ENCODE data around the gene TNFRSF8. TPM values are rescaled to one million over a fixed set of nuclear protein-coding genes. Genes with fewer than 3 reads are reported as not detected.

Gene TNFRSF8
- polyA plus RNA-seq, 1 of the 3 experiments (the other 2 are of a cell fraction): 0.07 TPM

DNA sequence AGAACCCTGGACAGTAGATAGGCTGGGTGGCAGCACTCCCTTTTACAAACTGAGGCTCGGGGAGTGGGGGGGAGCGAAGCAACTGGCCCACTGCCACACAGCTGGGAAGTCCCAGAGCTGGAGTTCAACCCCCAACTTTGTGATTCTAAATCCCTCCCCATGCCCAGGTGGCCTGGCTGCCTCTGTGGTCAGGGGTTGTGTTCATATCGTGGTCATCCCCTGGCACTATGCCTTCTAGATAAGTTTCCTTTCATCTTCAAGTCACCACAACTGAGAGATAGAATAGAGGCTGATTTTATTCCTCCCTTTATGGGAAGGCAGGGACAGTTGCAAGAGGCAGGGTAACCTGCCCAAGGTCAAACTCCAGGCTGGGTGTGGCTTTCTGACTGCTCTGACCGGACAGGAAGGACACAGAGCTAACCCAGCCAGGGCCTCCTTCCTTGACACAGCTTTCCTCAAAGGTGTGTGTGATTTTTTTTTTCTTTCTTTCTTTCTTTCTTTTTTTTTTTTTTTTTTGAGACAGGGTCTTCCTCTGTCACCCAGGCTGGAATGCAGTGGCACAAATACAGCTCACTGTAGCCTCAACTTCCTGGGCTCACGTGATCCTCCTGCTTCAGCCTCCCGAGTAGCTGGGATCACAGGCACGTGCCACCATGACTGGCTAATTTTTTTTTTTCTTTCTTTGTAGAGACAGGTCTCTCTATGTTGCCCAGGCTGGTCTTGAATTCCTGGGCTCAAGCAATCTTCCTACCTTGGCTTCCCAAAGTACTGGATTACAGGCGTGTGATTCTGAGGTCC, 85.3 kb downstream of the TNFRSF8 start:
- no peak overlapping the region for H3K27ac ChIP-seq (ENCODE audit: low read depth in 2 of 2, low read length in 1 of 2)
- no peak overlapping the region for H3K4me3 ChIP-seq (ENCODE audit: low read depth in 2 of 2, low read length in 1 of 2)
- no peaks in the 10 kb centered on the region for H3K79me2 ChIP-seq (ENCODE audit: insufficient read depth)
- H3K4me1 ChIP-seq (ENCODE audit: control insufficient read depth in 1 of 2, insufficient read depth in 2 of 2, low read depth in 1 of 2, low read length in 1 of 2): no peaks in the 10 kb centered on the region; a peak in 1 of 4 replicates
- H3K9me2 ChIP-seq: no peaks in the 10 kb centered on the region
- no peak overlapping the region for H3K9ac ChIP-seq
- 85% methylated on average over 8 of the region's 8 CpGs for WGBS (ENCODE audit: low lambda C conversion rate)
- no peak overlapping the region for H3K4me2 ChIP-seq
- TF ChIP-seq ZBTB33 (IDR thresholded peaks at IDR 0.05; ENCODE audit: borderline replicate concordance, low read depth): no peak
- no peak for TF ChIP-seq FOXM1 (IDR thresholded peaks at IDR 0.05; ENCODE audit: low read depth)
- no peak for TF ChIP-seq RXRA (IDR thresholded peaks at IDR 0.05; ENCODE audit: borderline replicate concordance, low read depth)
- TF ChIP-seq, protein P1, sequence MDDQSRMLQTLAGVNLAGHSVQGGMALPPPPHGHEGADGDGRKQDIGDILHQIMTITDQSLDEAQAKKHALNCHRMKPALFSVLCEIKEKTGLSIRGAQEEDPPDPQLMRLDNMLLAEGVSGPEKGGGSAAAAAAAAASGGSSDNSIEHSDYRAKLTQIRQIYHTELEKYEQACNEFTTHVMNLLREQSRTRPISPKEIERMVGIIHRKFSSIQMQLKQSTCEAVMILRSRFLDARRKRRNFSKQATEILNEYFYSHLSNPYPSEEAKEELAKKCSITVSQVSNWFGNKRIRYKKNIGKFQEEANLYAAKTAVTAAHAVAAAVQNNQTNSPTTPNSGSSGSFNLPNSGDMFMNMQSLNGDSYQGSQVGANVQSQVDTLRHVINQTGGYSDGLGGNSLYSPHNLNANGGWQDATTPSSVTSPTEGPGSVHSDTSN (IDR thresholded peaks at IDR 0.05): no peak
- no peak for TF ChIP-seq RAD21 (IDR thresholded peaks at IDR 0.05; ENCODE audit: low read length)
- no peak for TF ChIP-seq ELF1 (IDR thresholded peaks at IDR 0.05)
- TF ChIP-seq TCF12 (IDR thresholded peaks at IDR 0.05): no peak
- no peak overlapping the region for H2AFZ ChIP-seq (ENCODE audit: low read depth)
- H3K27me3 ChIP-seq (ENCODE audit: insufficient read depth): no peaks in the 10 kb centered on the region
- no peaks in the 10 kb centered on the region for H3K9me3 ChIP-seq
- DNase-seq: no peak
- H4K20me1 ChIP-seq (ENCODE audit: insufficient read depth): no peaks in the 10 kb centered on the region
- no peaks in the 10 kb centered on the region for H3F3A ChIP-seq (replicated peaks; ENCODE audit: insufficient read depth)
- ChIA-PET CTCF (interaction anchor here (1.5 to 3.9 kb wide), 6 partner anchors 9 to 61 kb away, joined by 3 to 34 read pairs (median 8); no protein-coding TSS in a partner anchor), POLR2A (no interaction called here)
- H3K36me3 ChIP-seq (replicated peaks in 1 of 2; ENCODE audit: control insufficient read depth in 1 of 2, insufficient read depth in 2 of 2, low read length in 1 of 2): no peaks in the 10 kb centered on the region

DNA sequence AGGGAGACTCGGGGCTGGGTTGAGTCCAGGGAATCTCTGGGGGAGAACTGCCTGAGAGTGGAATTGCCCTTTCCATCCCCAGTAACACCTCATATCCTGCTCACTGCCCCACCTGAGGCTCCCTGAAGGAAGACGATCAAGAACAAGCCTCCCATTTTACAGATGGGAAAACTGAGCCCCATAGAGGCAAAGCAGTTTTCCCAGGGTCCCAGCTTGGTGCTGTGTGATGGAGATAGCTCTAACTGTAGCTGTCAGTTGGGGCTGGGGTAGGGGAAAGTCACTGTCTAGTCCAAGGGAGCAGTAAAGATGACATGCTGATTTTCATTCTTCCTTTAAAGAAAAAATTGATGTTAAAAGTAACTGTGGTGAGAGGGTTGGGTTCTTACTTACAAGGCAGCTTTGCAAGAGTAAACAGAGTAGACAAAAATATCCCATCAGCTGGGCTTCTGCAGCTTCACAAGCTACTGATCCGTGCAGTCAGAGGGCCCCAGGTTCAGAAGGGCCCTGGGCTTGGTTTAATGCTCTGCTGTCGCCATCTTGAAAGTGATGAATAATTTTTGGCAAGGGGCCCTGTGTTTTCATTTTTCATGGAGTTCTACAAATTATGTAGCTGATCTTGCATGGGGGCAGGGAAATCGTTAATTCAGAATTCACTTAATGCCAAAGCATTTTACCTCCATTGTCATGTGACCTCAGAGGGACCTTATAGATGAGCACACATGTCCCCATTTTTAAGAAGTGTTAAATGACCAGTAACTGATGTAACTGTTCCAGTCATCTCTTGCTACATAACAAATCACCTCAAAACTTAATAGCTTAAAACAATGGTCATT, 86.1 kb downstream of the TNFRSF8 start:
- no peak overlapping the region for H3K27ac ChIP-seq (ENCODE audit: low read depth in 2 of 2, low read length in 1 of 2)
- H3K27me3 ChIP-seq (ENCODE audit: insufficient read depth): no peaks in the 10 kb centered on the region
- CTCF ChIA-PET: interaction anchor here (0.8 to 3.9 kb wide), 4 partner anchors 10 to 58 kb away, joined by 4 to 34 read pairs (median 6); no protein-coding TSS in a partner anchor
- no peak overlapping the region for H2AFZ ChIP-seq (ENCODE audit: low read depth)
- H3K36me3 ChIP-seq (replicated peaks in 1 of 2; ENCODE audit: control insufficient read depth in 1 of 2, insufficient read depth in 2 of 2, low read length in 1 of 2): no peaks in the 10 kb centered on the region
- no peak overlapping the region for H3K9ac ChIP-seq
- DNase-seq: no peak
- H3K4me3 ChIP-seq (ENCODE audit: low read depth in 2 of 2, low read length in 1 of 2): no peak overlapping the region
- 85% methylated on average over 4 of the region's 5 CpGs for WGBS (ENCODE audit: low lambda C conversion rate)
- H3K9me3 ChIP-seq: no peaks in the 10 kb centered on the region
- POLR2A ChIA-PET: no interaction called here
- H3K9me2 ChIP-seq: no peaks in the 10 kb centered on the region
- no peaks in the 10 kb centered on the region for H4K20me1 ChIP-seq (ENCODE audit: insufficient read depth)
- no peak overlapping the region for H3K4me2 ChIP-seq
- no peaks in the 10 kb centered on the region for H3F3A ChIP-seq (replicated peaks; ENCODE audit: insufficient read depth)
- no peaks in the 10 kb centered on the region; a peak in 1 of 4 replicates for H3K4me1 ChIP-seq (ENCODE audit: control insufficient read depth in 1 of 2, insufficient read depth in 2 of 2, low read depth in 1 of 2, low read length in 1 of 2)
- no peaks in the 10 kb centered on the region for H3K79me2 ChIP-seq (ENCODE audit: insufficient read depth)
- TF ChIP-seq RFX5 (IDR thresholded peaks at IDR 0.05; ENCODE audit: low read length): no peak
- no peak for TF ChIP-seq EP300 (IDR thresholded peaks at IDR 0.05; ENCODE audit: borderline replicate concordance in 1 of 2, low read depth in 1 of 2, low read length in 1 of 2)
- TF ChIP-seq USF1 (IDR thresholded peaks at IDR 0.05; ENCODE audit: borderline replicate concordance, low read depth): no peak
- TF ChIP-seq TAF1 (IDR thresholded peaks at IDR 0.05; ENCODE audit: borderline replicate concordance, low read depth, low read length): no peak
- TF ChIP-seq GATA2 (CRISPR knock-in tag; IDR thresholded peaks at IDR 0.05): no peak
- TF ChIP-seq POLR2AphosphoS5 (IDR thresholded peaks at IDR 0.05; ENCODE audit: low read depth, low read length): no peak
- no peak for TF ChIP-seq TEAD4 (IDR thresholded peaks at IDR 0.05; ENCODE audit: borderline replicate concordance, insufficient read depth)
- TF ChIP-seq FOXM1 (IDR thresholded peaks at IDR 0.05; ENCODE audit: low read depth): no peak
- no peak for TF ChIP-seq MEF2A (IDR thresholded peaks at IDR 0.05; ENCODE audit: borderline replicate concordance, low read depth)
- TF ChIP-seq YY1 (IDR thresholded peaks at IDR 0.05; ENCODE audit: low read depth): no peak
- TF ChIP-seq RXRA (IDR thresholded peaks at IDR 0.05; ENCODE audit: borderline replicate concordance, low read depth): no peak
- TF ChIP-seq ZBTB33 (IDR thresholded peaks at IDR 0.05; ENCODE audit: borderline replicate concordance, low read depth): no peak
- TF ChIP-seq RAD21 (IDR thresholded peaks at IDR 0.05; ENCODE audit: low read length): no peak
- TF ChIP-seq, protein P2, sequence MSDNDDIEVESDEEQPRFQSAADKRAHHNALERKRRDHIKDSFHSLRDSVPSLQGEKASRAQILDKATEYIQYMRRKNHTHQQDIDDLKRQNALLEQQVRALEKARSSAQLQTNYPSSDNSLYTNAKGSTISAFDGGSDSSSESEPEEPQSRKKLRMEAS (IDR thresholded peaks at IDR 0.05; ENCODE audit: low read depth): no peak
